H9 (cell line): Measurements from ENCODE around the gene USP49. TPM values are rescaled to one million over a fixed set of nuclear protein-coding genes. Genes with fewer than 3 reads are reported as not detected.

ENCODE experiments used
- DNase-seq: peaks from one replicate; pipeline ENCODE4 v3.0.0-alpha.2; 2017
- H2AFZ ChIP-seq: one replicate; pipeline ENCODE4 v1.6.1; 2013; ENCODE audit warnings: mild to moderate bottlenecking, low read length, control low read depth, moderate library complexity
- H2AK5ac ChIP-seq: 2 replicates; pipeline ENCODE4 v1.6.1; 2013; ENCODE audit warnings: low read length, control low read depth, mixed read lengths; ENCODE audit not compliant: insufficient read length
- H2BK120ac ChIP-seq: one replicate; pipeline ENCODE4 v1.6.1; 2013; ENCODE audit warnings: low read depth, mild to moderate bottlenecking, low read length, control low read depth, inconsistent platforms; ENCODE audit not compliant: poor library complexity, severe bottlenecking
- H2BK12ac ChIP-seq: 2 replicates; pipeline ENCODE4 v1.6.1; 2013; ENCODE audit warnings: low read length, control low read depth, mixed read lengths, low read depth; ENCODE audit not compliant: insufficient read length
- H2BK15ac ChIP-seq: 2 replicates; pipeline ENCODE4 v1.6.1; 2013; ENCODE audit warnings: low read depth, low read length, control low read depth
- H2BK20ac ChIP-seq: one replicate; pipeline ENCODE4 v1.6.1; 2013; ENCODE audit warnings: low read depth, mild to moderate bottlenecking, low read length, control low read depth, inconsistent platforms; ENCODE audit not compliant: poor library complexity, severe bottlenecking
- H2BK5ac ChIP-seq: 2 replicates; pipeline ENCODE4 v1.6.1; 2013; ENCODE audit warnings: low read length, control low read depth, mixed read lengths; ENCODE audit not compliant: insufficient read length
- H3K14ac ChIP-seq: 2 replicates; pipeline ENCODE4 v1.6.1; 2013; ENCODE audit warnings: low read length, control low read depth; ENCODE audit not compliant: insufficient read depth
- H3K18ac ChIP-seq: 2 replicates; pipeline ENCODE4 v1.6.1; 2013; ENCODE audit warnings: low read depth, mild to moderate bottlenecking, mixed read lengths, low read length, control low read depth; ENCODE audit not compliant: insufficient read length
- H3K23ac ChIP-seq: 2 replicates; pipeline ENCODE4 v1.6.1; 2013; ENCODE audit warnings: low read length, control low read depth, mixed read lengths, low read depth; ENCODE audit not compliant: insufficient read length
- H3K23me2 ChIP-seq: 2 replicates; pipeline ENCODE4 v1.6.1; 2013; ENCODE audit warnings: low read depth, mild to moderate bottlenecking, mixed read lengths, low read length, control low read depth; ENCODE audit not compliant: insufficient read length, poor library complexity, severe bottlenecking
- H3K27ac ChIP-seq: 2 replicates; pipeline ENCODE4 v1.5.1; 2013; ENCODE audit warnings: low read length, control low read depth, mixed read lengths, low read depth; ENCODE audit not compliant: insufficient read length
- H3K27me3 ChIP-seq: 2 replicates; pipeline ENCODE4 v1.6.1; 2013; ENCODE audit warnings: low read length, control low read depth, inconsistent platforms; ENCODE audit not compliant: insufficient read depth
- H3K4ac ChIP-seq: 2 replicates; pipeline ENCODE4 v1.6.1; 2013; ENCODE audit warnings: low read depth, mild to moderate bottlenecking, control low read depth, inconsistent platforms, low read length, moderate library complexity
- H3K4me1 ChIP-seq: 2 replicates; pipeline ENCODE4 v1.6.1; 2013; ENCODE audit warnings: low read length, control low read depth, inconsistent platforms; ENCODE audit not compliant: insufficient read depth
- H3K4me2 ChIP-seq: 2 replicates; pipeline ENCODE4 v1.6.1; 2013; ENCODE audit warnings: low read length, control low read depth, mixed read lengths; ENCODE audit not compliant: insufficient read length, insufficient read depth
- H3K56ac ChIP-seq: 2 replicates; pipeline ENCODE4 v1.6.1; 2013; ENCODE audit warnings: low read depth, mild to moderate bottlenecking, mixed read lengths, low read length, control low read depth; ENCODE audit not compliant: insufficient read length
- H3K79me1 ChIP-seq: 2 replicates; pipeline ENCODE4 v1.6.1; 2013; ENCODE audit warnings: low read depth, mild to moderate bottlenecking, moderate library complexity, low read length, control low read depth, inconsistent platforms; ENCODE audit not compliant: insufficient read depth, poor library complexity, severe bottlenecking
- H3K79me2 ChIP-seq: 2 replicates; pipeline ENCODE4 v1.6.1; 2013; ENCODE audit warnings: low read length, control low read depth, inconsistent platforms; ENCODE audit not compliant: insufficient read depth
- H3K9ac ChIP-seq: 2 replicates; pipeline ENCODE4 v1.6.1; 2013; ENCODE audit warnings: low read length, control low read depth, mixed read lengths; ENCODE audit not compliant: insufficient read length; ENCODE audit errors: extremely low read depth
- H3K9me3 ChIP-seq: one replicate; pipeline ENCODE4 v1.6.1; 2013; ENCODE audit warnings: low read depth, low read length, inconsistent platforms; ENCODE audit not compliant: control insufficient read depth
- H3T11ph ChIP-seq: one replicate; pipeline ENCODE4 v1.6.1; 2013; ENCODE audit warnings: mild to moderate bottlenecking, low read length, control low read depth, inconsistent platforms
- H4K20me1 ChIP-seq: one replicate; pipeline ENCODE4 v1.6.1; 2013; ENCODE audit not compliant: control insufficient read depth, insufficient read length, insufficient read depth
- H4K5ac ChIP-seq: 2 replicates; pipeline ENCODE4 v1.6.1; 2013; ENCODE audit warnings: low read depth, mild to moderate bottlenecking, mixed read lengths, low read length, control low read depth; ENCODE audit not compliant: insufficient read length
- H4K8ac ChIP-seq: replicated peaks from 2 replicates; pipeline ENCODE4 v1.6.1; 2013; ENCODE audit warnings: low read length, control low read depth, mixed read lengths, low read depth; ENCODE audit not compliant: insufficient read length
- H4K91ac ChIP-seq: 2 replicates; pipeline ENCODE4 v1.6.1; 2013; ENCODE audit warnings: low read depth, mild to moderate bottlenecking, moderate library complexity, mixed read lengths, low read length, control low read depth; ENCODE audit not compliant: insufficient read length
- H3K27ac Mint-ChIP-seq, 3 experiments: 2 replicates in 2 of 3; 3 replicates in 1 of 3; pipeline ENCODE4 v1.8.0; 2020 to 2021; ENCODE audit warnings: mixed read lengths in 3 of 3, mild to moderate bottlenecking in 1 of 3, moderate library complexity in 1 of 3
- H3K27me3 Mint-ChIP-seq: 2 replicates; pipeline ENCODE4 v1.8.0; 2021; ENCODE audit warnings: low read depth, mild to moderate bottlenecking, moderate library complexity, mixed read lengths
- H3K36me3 Mint-ChIP-seq, 3 experiments: 2 replicates in 2 of 3; 3 replicates in 1 of 3; pipeline ENCODE4 v1.8.0; 2020 to 2021; ENCODE audit warnings: low read depth in 3 of 3, mixed read lengths in 3 of 3; ENCODE audit not compliant: insufficient read depth in 1 of 3
- H3K4me1 Mint-ChIP-seq, 2 experiments: 2 replicates each; pipeline ENCODE4 v1.8.0; 2020; ENCODE audit warnings: mixed read lengths in 2 of 2
- H3K4me3 Mint-ChIP-seq, 2 experiments: 2 replicates in 1 of 2; 3 replicates in 1 of 2; pipeline ENCODE4 v1.8.0; 2020 to 2021; ENCODE audit warnings: mild to moderate bottlenecking in 2 of 2, mixed read lengths in 2 of 2, moderate library complexity in 1 of 2
- H3K9me3 Mint-ChIP-seq, 2 experiments: 2 replicates in 1 of 2; 3 replicates in 1 of 2; pipeline ENCODE4 v1.8.0; 2020; ENCODE audit warnings: mild to moderate bottlenecking in 2 of 2, mixed read lengths in 2 of 2, moderate library complexity in 1 of 2
- CTCF ChIP-seq: fragments of 200-600 bp; sonication (generic); conservative IDR thresholded peaks from 3 replicates; pipeline ENCODE4 v1.8.0; 2021; ENCODE audit warnings: antibody characterized with exemption, mild to moderate bottlenecking
- WGBS: extraction: QIAGEN DNeasy Blood & Tissue Kit; methylation state at CpG from one replicate; pipeline ENCODE4 v1.1.7; 2013; ENCODE audit warnings: missing lambda C conversion rate, low lambda C conversion rate, mixed read lengths; ENCODE audit not compliant: insufficient read length; ENCODE audit errors: extremely low coverage; 5-methylcytosine and 5-hydroxymethylcytosine counted together
- total RNA-seq: library from RNA; stranded (reverse); gene quantifications from 2 replicates; pipeline ENCODE4 v1.2.1, GENCODE V29; 2021

USP49 gene
- total RNA-seq, 1 experiment from 2014 or later, result 19.0 TPM

GRCh38 chr6:41815587-41815986 lies 79.6 kb downstream of the USP49 start:
- peaks cover 0 to 4% (median 0%) of the 10 kb centered on the region in 3 experiments; a peak in 3 of 7 replicates for H3K36me3 Mint-ChIP-seq

More at GRCh38 chr6:41815587-41815986, 79.6 kb downstream of the USP49 start:
- H3K79me2 ChIP-seq, result no peaks in the 10 kb centered on the region
- no CpG with 5 or more reads among the region's 1 CpG for WGBS
- H3K27me3 Mint-ChIP-seq, result no peaks in the 10 kb centered on the region
- H2BK120ac ChIP-seq, result no peak overlapping the region
- H3K23me2 ChIP-seq, result no peaks in the 10 kb centered on the region
- H2BK15ac ChIP-seq, result no peak overlapping the region
- H4K91ac ChIP-seq, result no peak overlapping the region
- no peaks in the 10 kb centered on the region for H3K9me3 Mint-ChIP-seq
- no peak overlapping the region for H2BK5ac ChIP-seq
- H3K79me1 ChIP-seq, result no peaks in the 10 kb centered on the region
- no peak overlapping the region for H4K5ac ChIP-seq
- H3K27me3 ChIP-seq, result no peaks in the 10 kb centered on the region
- H3K18ac ChIP-seq, result no peak overlapping the region
- H3K23ac ChIP-seq, result no peak overlapping the region
- no peak for DNase-seq
- no peak overlapping the region for H2BK12ac ChIP-seq
- no peaks in the 10 kb centered on the region for H4K20me1 ChIP-seq
- H3K27ac Mint-ChIP-seq, result no peak overlapping the region
- no peaks in the 10 kb centered on the region for H3K9me3 ChIP-seq
- no peak overlapping the region for H2AK5ac ChIP-seq
- H3K9ac ChIP-seq, result no peak overlapping the region
- H3K27ac ChIP-seq, result no peak overlapping the region
- H3T11ph ChIP-seq, result no peak overlapping the region
- TF ChIP-seq CTCF, result no peak
- peaks cover 0 to 2% of the 10 kb centered on the region in 2 experiments; a peak in 1 of 4 replicates for H3K4me1 Mint-ChIP-seq
- H4K8ac ChIP-seq, result no peak overlapping the region
- H3K4me2 ChIP-seq, result no peak overlapping the region
- no peak overlapping the region for H3K14ac ChIP-seq
- H2AFZ ChIP-seq, result no peak overlapping the region
- H3K4me3 Mint-ChIP-seq, result no peak overlapping the region
- no peaks in the 10 kb centered on the region for H3K4me1 ChIP-seq
- no peak overlapping the region for H3K4ac ChIP-seq
- H2BK20ac ChIP-seq, result no peak overlapping the region
- H3K56ac ChIP-seq, result no peak overlapping the region
